HK-2 (cell line): ENCODE measurements around the gene OBSL1.
A peak's percentile ranks its signal among the peaks of the same experiment; 100 is the strongest.

Experiments
- DNase-seq: peaks from one replicate; pipeline ENCODE4 v3.0.0-alpha.2; 2018; ENCODE audit not compliant: unreplicated experiment

The OBSL1 gene

GRCh38 chr2:219565130-219566080 lies 5.9 kb downstream of the OBSL1 start:
- no peak for DNase-seq

DNA sequence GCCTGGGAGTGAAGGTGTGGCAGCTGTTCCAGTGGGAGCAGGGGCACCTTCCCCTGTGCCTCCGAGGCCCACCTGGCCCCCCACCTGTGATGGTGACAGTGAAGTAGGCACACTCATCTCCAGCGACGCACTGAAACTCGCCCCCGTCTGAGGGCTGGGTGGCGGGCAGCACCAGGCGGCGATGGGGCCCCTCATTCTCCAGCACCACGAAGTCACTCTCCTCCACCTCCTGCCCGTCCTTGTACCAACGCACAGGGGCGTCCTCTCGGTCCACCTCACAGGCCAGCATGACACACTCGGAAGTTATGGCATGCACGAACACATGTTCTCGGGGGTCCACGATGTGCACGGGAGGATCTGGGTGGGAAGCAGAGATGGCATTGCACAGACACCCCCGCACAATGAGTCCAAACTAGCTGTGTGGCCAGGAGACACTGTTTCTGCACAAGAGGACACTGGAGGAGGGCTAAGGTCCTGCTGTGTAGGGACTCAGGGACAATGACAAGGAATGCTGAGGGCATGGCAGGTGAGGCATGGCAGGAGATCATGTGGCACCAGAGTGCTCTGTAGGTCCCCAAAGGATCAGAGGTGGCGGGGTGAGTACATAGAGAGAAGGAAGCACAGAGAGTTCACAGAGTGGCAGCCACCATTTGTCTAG lies 7.9 kb downstream of the OBSL1 start:
- DNase-seq = no peak

- DNase-seq = no peak
Observed at GRCh38 chr2:219562049-219563020, 9.0 kb downstream of the OBSL1 start.

GRCh38 chr2:219561179-219562048 lies 9.9 kb downstream of the OBSL1 start:
- no peak for DNase-seq

GRCh38 chr2:219560893-219561178 lies 10.5 kb downstream of the OBSL1 start:
- DNase-seq = no peak

DNA sequence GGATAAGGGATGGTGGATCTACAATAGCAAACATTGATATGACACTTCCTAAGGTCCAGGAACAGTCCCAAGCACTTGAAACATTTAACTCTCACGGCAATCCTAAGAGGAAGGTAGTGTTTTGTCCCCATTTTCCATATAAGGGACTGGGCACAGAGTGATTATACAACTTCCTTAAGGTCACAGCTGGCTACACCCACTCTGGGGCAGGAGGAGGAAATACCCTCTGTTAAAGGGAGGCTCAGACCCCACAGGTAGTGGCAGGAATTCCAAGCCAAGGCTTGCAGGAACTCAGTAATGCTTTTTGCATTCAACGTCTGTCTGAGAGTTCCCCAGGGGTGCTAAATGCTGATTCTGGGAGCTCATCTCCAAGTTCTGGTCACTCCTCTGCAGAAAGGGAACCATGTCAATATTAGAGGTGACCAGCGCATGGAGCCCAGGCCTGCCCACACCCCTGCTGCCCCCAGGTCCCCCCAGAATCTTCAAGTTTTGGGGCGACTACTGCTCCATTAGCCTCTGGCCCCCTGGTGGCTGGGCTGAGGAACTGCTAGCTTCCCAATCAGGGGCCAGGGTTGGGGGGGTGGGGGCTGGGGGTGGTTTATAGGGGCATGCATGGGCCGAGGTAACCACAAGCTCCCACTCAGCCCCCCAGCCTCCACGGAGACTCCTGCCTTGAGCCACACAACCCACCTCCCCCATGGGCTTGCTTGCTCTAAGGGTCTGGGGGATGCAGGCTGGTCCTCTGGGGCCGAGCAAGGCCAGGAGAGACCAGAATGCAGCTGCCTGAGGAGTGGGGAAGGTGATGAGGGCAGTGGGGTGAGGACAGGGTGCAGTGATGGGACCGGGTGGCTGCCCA lies 11.1 kb downstream of the OBSL1 start:
- no peak for DNase-seq

DNA sequence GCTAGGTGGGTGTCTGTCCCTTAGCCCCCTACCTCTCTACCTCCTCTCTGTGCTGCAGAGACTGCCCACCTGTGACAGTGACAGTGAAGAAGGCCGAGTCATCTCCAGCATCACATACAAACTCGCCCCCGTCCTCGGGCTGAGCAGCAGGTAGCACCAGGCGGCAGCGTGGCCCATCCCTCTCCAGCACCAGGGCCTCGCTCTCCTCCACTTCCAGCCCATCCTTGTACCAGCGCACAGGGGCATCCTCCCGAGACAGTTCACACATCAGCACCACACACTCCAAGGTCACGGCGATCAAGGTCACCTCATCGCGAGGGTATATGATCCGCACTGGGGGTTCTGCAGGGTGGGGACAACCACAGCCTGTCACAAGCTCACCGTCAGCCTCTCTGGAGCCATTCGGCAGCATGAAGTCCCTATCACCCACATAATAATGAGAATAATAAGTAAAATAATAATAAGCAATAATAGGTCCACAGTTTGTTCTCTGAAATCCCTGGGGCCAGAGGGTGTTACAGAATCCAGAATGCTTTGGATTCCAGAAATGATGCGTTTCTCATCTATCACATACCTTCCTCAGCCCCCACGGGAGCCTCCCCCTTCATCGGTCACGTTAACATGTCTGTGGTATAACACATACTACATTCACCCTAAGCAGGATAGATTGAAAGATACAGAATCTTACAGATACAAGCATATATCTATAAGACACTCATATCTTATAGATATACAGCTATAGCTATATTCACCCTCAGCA lies 12.0 kb downstream of the OBSL1 start:
- DNase-seq = no peak

DNA sequence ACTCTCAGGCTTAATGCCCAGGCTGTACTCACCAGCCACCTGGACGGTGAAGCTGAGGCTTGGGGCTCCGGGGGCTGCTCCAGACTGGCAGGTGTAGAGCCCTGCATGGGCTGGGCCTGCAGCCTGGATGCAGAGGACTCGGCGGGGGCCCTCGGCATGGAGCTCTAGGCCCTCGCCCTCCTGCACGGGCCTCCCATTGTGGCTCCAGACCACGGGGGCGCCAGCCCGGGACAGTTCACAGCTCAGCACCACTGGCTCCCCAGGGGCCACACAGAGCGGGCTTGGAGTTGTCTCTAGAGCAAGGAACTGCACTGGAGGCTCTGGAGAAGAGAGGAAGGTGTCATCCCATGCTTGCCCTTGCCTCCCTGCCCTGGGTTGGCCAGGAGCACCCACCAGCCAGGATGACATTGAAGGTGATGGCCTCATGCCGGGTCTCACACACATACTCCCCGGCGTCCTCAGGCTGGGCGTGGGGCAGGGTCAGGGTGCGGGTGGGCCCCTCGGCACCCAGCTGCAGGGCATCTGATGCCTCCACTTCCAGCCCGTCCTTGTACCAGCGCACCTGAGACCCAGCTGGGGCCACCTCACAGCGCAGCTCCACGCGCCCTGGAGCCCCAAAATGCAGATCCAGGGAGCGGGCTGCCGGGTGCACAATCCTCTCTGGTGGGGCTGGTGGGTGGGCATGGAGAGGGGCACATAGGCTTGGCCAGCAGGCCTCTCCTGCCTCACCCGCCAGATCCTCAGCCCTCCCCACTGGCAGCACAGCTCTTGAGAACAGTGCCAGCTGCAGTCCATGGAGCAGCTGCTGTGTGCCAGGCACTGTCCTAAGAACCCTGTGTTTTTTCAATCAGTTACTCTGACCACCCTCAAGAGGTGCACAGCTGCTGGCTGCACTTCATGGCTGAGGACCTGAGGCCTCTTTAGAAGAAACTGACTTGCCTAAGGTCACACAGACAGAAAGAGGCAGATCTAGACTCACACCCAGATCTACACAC lies 13.3 kb downstream of the OBSL1 start:
- no peak for DNase-seq

DNA sequence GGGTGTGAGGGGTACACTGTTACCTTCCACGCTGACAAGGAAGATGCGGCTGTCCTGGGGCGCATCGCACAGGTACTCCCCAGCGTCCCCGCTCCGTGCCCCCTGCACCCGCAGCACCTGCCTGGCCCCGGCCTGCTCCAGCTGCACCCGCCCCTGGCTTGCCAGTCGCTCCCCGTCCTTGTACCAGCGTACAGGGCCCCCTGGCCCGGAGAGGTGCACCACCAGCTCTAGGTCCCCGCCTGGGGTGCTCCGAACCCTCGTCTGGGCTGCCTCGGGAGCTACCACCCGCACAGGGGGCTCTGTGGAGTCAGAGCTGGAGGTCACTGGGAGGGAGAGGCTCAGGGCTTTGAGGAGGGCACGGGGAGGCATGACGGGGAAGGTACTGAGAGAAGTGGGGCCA lies 14.0 kb downstream of the OBSL1 start:
- no peak for DNase-seq

DNA sequence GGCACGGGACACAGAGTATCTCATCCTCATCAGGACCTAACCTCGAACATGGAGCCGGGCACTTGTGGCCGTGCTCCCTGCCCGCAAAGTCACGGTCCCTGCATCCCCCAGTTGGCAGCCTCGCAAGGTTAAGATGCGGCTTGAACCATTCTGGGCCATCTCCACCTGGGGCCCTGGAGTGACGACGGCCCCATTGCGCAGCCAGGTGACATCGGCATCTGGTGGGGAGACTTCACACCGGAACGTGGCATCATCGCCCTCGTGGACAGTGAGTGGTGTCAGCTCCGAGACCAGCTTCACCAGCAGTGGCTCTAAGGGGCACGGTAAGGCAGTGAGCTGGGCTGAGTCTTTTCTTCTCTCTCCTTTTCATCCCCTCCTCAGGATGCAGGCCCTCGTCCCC lies 14.9 kb downstream of the OBSL1 start:
- no peak for DNase-seq

- DNase-seq = no peak
Observed at GRCh38 chr2:219555956-219556355, 15.4 kb downstream of the OBSL1 start.

DNA sequence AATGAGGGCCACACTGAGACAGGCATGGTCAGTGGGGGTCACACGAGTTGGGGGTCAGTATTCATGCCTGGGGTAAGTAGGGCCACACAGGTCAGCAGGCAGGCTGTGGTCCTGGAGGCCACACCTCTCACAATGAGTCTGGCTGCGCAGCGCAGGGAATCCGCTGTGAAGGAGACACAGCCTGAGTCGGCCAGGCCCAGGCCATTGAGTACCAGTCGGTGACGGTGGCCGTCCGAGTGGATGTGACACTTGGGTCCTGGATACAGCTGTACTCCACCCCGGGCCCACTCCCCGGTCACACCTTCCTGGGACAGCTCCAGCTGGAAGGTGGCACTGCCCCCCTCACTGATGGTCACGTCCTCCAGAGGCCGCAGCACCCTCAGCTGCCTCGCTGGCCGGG lies 17.0 kb downstream of the OBSL1 start:
- DNase-seq = no peak

DNA sequence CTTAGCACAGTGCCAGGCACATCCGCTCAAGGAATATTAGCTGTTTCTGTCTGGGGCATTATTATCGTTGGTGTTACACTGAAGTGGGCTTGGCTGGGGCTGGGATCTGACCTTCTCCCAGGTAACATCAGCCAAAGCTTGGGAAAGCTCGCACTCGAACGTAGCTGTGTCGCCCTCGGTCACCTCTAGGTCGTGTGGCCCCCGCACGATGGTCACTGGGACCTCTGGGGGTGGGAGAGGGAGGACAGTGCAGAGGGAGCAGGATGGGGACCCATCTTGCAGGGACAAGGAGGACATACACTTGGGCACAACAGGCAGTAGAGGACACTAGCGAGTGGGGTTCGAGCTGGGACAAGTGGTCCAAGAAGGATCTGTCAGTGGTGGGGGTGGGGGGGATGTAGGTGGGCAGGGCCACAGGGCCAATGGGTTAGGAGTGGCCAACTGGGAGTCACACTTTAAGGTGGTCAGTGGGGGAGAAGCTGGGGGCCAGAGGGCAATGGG lies 17.8 kb downstream of the OBSL1 start:
- DNase-seq = no peak

GRCh38 chr2:219553168-219553417 lies 18.2 kb downstream of the OBSL1 start:
- DNase-seq = no peak

DNA sequence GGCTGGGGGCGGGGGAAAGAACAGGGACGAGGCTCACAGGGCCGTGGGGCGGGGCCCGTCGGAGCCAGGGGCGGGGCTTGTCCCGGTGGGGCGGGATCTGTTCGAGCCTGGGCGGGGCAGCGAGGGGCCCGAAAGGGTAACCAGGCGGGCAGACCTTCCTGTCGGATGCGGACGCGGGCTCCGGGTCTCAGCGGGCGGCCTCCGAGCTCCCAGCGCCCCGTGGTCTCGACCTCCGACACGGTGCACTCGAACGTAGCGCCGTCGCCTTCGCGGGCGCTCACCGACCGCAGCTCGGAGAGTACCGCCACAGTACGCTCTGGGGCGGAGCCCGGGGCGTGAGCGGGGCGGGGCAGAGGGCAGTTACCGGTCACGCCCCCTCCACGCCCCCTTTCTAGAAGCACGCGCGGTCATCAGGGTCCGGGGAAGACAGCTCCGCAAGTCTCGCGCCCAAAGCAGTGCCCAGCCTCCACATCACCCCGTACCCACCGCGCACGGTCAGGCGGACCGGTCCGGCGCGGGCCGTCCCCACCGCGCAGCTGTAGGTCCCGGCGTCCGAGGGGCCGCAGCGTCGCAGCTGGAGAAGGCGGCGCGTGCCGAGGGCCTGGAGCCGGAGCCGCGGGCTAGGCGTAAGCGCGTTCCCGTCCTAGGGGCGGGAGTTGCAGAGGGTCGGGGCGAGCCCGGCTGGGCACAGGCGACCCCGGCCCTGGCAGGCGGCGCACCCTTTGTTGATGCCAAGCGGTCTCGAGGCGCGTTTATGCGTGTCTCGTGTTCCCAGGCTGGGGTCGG lies 18.8 kb downstream of the OBSL1 start:
- peak; percentile 94 for DNase-seq

- DNase-seq = peak; percentile 76
Observed at GRCh38 chr2:219551441-219552381, 19.6 kb downstream of the OBSL1 start.
